ENCODE data around the gene RTN4RL1.
A peak's percentile ranks its signal among the peaks of the same experiment; 100 is the strongest.

The RTN4RL1 gene

DNA sequence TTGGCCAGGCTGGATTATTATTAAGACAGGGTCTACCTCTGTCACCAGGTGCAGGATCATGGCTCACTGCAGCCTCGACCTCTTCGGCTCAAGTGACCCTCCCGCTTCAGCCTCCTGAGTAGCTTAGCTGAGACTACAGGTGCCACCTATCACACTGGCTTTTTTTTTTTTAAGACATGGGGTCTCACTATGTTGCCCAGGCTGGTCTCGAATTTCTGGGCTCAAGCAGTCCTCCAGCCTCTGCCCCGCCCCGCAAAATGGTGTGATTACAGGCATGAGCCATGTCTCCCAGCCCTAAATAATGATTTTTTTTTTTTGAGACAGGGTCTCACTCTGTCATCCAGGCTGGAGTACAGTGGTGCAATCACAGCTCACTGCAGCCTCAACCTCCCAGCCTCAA, 22.5 kb upstream of the RTN4RL1 start:
- DNase-seq (ENCODE audit: low spot score) = no peak

DNA sequence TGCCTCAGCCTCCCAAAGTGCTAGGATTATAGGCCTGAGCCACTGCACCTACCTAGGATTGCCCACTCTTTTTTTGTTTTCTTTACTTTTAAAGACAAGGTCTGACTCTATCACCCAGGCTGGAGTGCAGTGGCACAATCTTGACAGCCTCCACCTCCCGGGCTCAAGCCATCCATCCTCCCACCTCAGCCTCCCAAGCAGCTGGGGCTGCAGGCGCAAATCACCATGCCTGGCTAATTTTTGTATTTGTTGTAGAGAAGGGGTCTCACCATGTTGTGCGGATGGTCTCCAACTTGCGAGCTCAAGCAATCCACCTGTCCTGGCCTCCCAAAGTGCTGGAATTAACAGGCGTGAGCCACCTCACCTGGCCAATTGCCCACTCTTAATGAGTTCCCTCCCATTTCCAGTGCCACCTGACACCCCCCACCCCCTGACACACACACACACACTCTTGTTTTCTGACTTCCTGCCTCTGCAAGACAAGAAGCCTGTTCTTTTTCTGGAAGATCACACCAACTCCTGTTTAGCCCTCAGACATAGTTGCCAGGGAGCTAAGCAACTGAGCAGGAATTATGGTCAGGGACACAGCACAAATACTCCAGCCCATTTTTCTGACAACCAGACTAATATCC, 19.2 kb upstream of the RTN4RL1 start:
- no peak for DNase-seq (ENCODE audit: low spot score)

DNA sequence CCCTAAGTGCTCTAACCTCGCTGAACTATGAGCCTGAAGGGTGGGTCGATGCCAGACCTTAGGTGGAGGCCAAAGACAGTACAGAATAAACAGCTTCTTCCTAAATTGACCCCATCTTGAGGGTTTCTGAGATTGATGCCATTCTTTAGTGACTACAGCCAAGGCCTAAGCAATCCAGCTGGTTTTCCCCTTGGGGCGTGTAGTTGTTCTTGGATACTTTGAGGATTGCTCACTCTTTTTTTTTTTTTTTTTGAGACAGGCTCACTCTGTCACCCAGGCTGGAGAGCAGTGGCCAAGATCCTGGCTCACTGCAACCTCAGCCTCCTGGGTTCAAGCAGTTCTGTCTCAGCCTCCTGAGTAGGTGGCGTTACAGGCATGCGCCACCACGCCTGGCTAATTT, 18.7 kb upstream of the RTN4RL1 start:
- DNase-seq (ENCODE audit: low spot score) = no peak

DNA sequence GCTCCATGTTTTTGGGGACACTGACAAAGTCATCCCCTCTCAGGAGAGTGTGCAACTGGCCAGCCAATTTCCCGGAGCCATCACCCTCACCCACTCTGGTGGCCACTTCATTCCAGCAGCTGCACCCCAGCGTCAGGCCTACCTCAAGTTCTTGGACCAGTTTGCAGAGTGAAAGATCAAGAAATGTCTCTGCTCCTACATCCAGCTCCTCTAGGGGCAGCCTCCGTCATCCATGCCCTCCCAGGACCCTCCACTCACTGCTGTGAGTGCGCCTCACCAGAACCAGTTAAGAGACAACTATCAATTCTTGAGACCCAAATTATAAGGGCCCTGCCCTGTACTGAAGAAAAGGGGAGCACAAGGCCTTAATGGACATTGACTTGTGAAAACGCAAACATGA, 17.8 kb upstream of the RTN4RL1 start:
- DNase-seq (ENCODE audit: low spot score) = no peak

DNA sequence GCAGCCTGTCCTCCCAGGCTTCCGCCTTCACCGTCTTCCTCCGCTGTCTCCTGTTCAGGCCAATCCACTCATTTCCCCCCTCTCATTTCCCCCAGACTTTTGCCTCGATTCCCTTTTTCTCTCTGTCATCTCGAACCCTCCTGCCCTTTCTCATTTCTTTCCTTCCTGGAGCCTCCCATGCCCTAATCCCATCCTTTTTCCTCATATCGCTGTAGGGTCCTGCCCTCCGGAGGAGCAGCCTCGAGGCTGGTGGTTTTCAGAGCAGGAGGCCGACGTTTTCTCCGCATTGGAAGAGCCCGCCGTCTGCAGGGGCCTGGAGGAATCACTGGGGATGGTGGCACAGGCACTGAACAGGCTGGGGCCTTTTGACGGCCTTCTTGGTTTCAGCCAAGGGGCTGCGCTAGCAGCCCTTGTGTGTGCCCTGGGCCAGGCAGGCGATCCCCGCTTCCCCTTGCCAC, 17.3 kb upstream of the RTN4RL1 start:
- no peak for DNase-seq (ENCODE audit: low spot score)

DNA sequence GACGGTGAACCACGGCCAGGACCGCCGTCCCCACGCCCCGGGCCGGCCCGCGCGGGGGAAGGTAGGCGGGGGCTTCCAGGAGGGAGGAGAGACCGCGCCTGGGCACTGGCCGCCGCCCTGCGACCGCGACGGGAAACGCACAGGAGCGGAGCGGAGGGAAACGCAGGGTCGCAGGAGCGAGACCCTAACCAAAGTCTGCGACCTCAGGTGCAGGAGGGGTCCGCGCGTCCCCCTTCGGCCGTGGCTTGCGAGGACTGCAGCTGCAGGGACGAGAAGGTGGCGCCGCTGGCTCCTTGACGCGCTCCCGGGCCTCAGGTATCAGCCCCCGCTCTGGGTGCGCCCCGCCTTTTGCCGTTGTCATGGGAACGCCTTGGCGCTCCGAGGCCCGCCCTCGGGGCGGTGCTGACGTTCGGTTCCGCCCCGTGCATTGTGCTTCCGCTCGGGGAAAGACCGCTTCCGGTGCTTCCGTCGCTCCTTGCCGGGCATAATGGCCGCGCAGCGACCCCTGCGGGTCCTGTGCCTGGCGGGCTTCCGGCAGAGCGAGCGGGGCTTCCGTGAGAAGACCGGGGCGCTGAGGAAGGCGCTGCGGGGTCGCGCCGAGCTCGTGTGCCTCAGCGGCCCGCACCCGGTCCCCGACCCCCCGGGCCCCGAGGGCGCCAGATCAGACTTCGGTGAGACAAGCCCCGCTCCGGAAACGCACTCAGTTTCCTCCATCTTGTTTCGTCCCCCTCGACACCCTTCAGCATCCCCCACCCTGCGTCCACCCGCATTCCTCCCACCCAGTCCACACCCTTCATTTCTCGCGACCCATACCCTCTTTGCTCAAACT, 16.6 kb upstream of the RTN4RL1 start, which contains the start of gene OVCA2:
OVCA2 (plus strand) TSS at position 462 of the 829 bp plus-strand sequence; CDS start at position 488, 26 bp downstream.
- DNase-seq (ENCODE audit: low spot score) = peak; percentile 97

DNA sequence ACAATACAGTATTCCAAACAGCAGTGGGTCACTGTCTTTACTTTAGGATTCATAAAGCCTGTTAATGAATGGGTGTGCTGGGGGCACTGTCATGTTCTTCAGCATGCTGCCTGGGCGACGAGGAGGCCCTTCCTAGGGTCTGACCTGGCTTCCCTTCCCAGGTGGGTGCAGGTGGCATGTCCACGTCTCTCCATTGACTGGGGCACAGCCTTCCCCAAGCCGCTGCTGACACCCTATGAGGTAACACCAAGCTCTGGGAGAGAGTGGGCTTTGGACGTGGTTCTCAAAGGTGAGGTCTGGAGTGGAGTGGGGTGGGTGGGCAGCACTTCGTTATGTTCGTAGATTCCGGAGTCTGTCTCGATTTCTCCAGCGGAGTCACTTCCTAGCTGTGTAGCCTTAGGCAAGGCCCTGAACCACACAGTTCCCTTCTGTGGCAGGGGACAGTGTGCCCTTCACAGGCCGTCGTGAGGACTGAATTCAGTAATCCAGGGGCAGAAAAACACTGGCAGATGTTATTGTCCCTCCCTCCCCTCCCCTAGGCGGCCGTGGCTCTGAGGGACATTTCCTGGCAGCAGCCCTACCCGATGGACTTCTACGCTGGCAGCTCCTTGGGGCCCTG, 15.9 kb upstream of the RTN4RL1 start:
- no peak for DNase-seq (ENCODE audit: low spot score)

DNA sequence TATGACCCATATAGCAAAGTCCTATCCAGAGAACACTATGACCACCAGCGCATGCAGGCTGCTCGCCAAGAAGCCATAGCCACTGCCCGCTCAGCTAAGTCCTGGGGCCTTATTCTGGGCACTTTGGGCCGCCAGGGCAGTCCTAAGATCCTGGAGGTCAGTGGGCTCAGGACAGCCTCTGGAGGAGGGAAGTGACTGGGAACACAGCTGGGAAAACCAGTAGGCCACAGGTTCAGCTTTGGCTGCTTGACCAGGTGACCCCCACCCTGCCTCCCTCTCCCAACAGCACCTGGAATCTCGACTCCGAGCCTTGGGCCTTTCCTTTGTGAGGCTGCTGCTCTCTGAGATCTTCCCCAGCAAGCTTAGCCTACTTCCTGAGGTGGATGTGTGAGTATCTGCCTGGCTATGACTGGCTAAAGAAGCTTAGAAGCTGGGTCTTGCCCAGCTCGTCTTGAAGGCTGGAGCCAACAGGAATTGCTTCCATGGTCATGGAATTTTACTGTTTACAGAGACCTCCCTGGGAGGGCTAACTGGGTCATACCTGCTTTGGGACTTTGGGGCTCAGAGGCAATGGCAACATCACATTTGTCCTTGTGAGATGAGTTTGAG, 15.2 kb upstream of the RTN4RL1 start:
- no peak for DNase-seq (ENCODE audit: low spot score)

DNA sequence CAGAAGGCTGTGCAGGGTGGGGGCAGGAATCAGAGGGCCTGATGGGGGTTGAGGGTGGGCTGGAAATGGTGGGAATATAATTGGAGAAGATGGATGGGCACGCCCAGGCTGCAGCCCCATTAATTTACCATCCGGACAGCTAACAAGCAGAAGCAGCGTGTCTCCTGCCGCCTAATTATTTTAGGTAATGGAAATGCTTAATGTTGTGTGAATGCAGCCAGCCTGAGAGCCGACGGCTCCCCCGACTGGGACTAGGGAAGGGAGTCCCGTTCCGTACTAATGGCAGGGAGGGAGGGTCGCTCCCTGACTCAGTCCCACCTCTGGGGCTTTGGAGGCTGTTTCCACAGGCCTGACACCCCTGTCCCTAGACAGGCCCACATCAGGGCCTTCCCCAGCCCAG, 12.0 kb upstream of the RTN4RL1 start:
- no peak for DNase-seq (ENCODE audit: low spot score)

DNA sequence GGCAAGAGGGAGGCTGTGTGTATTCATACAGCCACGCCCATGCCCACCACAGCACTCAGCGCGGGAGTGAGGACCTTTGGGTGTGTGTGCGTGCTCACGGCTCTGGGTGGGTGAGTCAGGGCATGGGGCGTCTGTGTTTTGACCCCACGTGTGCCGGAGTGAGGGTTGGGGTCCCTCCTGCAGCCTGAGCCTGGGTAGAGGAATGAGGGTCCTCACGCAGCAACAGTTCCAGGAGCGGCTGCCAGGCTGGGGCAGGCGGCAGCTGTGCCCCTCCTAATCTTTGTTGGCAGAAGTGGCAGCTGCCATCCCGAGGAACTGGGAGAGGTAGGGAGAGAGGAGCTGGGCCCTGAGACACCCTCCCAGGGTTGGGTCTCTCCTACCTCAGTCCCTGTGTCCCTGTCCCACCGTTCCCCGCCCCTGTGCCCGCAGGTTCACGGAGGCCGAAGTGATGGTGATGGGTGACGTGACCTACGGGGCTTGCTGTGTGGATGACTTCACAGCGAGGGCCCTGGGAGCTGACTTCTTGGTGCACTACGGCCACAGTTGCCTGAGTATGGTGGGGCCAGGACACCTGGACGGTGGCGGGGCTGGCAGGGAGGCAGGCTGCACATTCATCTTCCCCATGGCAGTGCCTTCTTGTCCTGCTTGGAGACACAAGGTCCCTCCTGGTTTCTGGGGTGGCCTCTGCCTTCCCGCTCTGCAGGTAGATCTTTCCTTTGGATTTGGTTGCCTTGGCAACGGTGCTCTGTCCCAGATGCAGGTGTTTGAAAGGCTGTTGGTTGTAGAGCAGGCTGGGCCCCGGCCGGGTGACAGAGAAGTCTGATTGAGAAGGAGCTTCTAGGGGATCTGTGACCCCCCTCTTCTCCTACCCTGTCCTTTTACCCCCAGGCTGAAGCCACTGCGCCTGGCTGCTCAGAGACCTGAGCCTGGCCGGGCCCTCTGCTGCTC, 10.7 kb upstream of the RTN4RL1 start:
- DNase-seq (ENCODE audit: low spot score) = no peak

DNA sequence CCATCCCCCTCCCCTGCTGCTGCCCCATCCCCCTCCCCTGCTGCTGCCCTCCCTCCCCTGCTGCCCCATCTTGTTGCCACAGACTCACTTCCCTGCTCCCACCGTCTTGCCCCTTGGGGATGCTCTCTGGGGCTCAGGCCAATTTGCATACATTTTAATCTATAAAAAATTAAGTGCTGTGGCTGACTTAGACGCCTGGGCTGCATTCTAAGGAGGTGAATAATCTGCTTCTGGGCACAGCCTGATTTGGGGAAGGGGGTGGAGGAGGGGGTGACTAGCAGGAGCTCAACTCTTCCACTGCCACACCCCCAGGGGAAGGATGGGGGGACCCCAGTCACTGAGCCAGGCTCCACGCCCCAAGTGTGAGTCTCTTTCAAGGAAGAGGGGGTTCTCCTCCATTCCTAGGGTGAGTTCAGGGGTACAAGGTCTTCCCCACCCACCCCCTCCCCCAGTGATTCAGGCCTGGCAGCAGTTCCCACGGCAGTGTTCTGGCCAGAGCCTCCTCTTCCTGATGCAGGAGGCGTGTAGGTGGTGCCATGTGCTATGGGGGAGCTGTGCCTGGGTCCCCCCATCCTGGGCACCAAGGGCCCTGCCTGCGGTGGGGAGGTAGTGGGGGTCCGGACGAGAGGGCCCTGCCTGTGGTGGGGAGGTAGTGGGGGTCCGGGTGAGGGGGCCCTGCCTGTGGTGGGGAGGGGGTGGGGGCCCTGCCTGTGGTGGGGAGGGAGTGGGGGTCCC, 9.8 kb upstream of the RTN4RL1 start:
- no peak for DNase-seq (ENCODE audit: low spot score)

DNA sequence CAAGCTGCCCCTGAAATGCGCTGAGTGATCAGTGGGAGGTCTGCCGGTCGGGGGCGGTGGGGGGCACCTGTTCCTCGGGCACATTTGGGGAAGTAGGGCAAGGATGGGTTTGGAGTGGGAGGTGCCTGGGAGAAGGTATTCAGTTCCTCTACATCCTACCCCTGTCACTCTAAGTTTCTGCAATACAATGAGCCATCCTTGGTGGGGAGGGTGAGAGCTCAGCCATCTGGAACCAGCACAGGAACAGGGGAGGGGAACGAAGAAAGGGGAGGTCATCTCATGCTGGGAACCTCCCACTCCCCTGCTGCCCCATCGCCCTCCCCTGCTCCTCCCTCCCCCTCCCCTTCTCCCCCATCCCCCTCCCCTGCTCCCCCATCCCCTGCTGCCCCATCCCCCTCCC, 9.0 kb upstream of the RTN4RL1 start:
- DNase-seq (ENCODE audit: low spot score) = no peak

DNA sequence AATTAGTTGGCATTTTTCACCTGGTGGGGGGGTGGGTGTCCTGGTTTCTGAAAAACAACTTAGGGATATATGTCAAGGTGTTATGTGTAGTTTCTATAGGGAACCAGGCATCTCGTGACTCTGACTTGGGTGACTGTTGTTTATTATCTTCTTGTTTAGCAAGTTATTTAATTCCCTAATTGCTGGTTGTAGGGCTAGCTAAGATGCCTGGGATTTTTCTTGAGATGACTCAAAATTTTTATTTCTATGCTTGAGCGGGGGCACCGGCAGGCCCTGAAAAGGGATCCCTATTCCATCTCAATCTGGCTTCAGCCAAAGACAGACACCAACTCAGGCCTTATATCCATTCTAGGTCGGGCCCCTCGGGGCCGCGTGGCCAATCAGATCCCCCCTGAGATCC, 8.0 kb upstream of the RTN4RL1 start:
- no peak for DNase-seq (ENCODE audit: low spot score)

DNA sequence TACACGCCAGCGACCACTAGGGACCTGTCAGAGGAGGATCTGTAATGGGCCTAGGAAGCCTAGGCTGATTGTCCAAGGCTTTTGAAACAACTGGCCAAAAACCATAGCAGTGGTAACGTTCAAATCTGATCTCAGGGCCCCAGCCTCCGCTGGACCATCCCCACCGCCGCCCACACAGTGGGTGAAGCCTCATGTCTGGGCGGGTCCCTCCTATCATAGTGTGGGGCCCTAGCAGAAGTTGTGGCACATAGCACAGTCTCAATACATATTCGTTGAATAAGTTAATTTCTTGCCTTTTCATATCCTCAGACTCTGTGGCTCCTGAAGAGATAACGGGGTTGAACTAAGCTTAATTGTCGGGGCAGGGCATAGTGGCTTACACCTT, 5.6 kb upstream of the RTN4RL1 start:
- no peak for DNase-seq (ENCODE audit: low spot score)

DNA sequence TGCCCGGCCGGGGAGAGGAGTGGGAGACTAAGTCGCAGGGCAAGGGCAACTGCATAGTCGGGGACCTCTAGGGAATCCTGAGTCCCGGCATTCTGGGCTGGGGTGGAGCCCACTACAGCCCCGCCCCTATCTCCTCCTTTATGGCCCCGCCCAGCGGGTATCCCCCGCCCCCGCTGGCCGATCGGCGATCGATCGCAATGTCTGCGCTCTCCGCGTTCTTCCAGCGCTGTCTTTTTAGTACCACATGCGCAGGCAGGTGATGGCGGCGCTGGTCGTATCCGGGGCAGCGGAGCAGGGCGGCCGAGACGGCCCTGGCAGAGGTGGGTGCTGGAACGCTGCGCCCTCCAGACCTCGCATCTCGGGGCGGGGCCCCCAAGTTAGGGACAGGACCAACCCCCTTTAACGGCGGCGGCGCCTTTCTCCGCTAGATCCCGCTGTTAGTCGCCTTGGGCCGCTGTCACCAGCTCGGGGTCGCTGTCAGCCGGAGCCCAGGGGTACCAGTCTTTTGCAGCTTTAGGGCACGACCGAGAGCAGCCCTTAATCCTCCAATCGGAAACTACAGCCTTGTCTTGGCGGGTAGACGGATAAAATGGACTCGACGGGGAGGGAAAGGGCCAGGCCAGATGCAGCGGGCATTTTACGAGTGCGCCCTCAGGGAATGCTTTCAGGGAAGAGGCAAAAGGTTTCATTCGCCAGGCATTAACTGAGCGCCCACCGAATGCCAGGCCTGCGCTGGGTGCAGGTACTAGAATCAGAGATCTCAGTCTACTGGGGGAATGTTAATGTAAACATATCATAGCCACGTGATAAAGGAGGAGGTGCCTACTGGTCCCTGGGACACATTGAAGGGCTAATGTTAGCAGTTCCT, 5.0 kb upstream of the RTN4RL1 start, which contains the start of gene DPH1:
DPH1 (plus strand) TSS at position 243 of the 868 bp plus-strand sequence; CDS start at position 260, 17 bp downstream.
- DNase-seq (ENCODE audit: low spot score) = peak; percentile 82

DNA sequence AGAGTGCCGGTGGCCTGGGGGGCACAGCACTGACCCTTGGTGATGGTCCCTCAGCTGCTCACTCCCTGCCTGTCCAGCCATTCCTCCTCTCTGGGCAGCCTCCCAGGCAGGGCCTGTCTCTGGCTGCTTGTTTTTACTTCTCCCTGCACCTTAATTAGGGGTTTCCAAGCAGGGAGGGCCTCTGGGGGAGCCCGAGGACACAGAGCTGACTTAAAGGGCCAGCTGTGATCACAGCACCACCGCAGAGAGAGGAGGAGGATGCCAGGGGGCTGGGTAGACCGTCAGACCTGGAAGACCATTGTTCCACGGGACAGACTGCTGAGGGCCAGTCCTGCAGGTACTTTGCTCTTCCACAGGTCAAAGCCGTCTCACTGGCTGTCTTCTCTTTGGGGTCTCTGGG, 3.6 kb upstream of the RTN4RL1 start:
- DNase-seq (ENCODE audit: low spot score) = no peak

DNA sequence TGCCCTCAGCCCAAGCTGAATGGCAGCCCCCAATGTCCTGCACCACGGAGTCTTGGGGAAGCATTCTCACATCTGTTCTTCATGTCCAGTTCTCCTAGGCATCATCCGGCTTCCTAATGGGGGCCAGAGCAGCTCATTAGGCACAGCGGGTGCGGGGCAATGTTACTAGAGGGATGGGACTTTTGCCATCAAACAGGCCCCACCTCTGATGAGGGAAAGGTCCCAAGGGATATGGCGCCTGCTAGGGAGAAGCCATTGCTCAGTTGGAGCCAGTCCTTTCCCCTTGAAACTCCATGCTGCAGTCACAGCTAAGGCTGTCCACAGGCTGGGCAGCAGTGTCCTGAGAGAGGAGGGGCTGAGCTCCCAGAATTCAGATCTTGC, 3.1 kb upstream of the RTN4RL1 start:
- DNase-seq (ENCODE audit: low spot score) = no peak

DNA sequence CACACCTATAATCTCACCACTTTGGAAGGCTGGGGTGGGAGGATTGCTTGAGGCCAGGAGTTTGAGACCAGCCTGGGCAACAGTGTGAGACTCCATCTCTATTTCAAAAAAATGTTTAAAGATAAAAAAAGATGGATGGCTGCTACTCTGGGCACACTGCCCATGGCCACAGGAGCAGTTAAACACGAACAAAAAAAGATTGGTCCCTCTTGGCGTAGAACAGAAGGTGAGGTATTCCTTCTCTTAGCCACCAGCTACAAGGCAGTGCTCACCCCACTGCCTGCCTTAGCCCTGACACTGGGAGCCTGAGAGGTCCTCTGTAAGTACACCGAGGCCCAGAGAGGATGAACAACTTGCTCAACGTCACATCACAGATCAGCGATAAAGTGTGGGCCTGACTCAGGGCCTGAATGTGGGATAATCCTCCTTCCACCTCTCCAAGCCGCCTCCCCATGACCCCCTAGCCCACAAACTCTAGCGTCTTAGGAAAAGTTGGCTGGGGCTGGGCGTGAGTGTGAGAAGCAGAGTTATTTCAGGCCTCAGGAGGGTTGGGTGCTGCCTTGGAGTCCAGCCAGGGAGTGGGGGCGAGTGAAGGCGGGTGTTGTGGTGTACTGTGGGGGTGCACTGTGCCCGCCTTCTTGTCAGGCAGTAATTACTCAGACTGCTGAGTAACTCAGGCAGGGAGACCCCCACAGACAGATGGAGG, 2.5 kb upstream of the RTN4RL1 start:
- DNase-seq (ENCODE audit: low spot score) = no peak

Measured in CD4-positive, alpha-beta T cell treated with Interleukin-6 at 100 ng/mL for 8 hours (primary cell).